HEK293T (cell line): ENCODE results near the gene PEX7.
"Not testable (repeated sequence)": the region's sequence is repeated elsewhere in the genome, so short reads cannot be mapped to it uniquely, and the experiment has no call there.

Experiments used
- ARNT ChIP-seq: fragments of 450-650 bp; IDR thresholded peaks from 2 replicates; pipeline ENCODE4 v1.6.1; 2017; ENCODE audit warnings: mild to moderate bottlenecking
- BHLHE40 ChIP-seq: fragments of 450-650 bp; IDR thresholded peaks from 2 replicates; pipeline ENCODE4 v1.6.1; 2016; ENCODE audit warnings: mild to moderate bottlenecking, moderate library complexity, borderline replicate concordance
- ELF4 ChIP-seq: fragments of 450-650 bp; IDR thresholded peaks from 2 replicates; pipeline ENCODE4 v1.6.1; 2017; ENCODE audit warnings: antibody characterized with exemption
- FOXA1 ChIP-seq: fragments of 450-650 bp; IDR thresholded peaks from 2 replicates; pipeline ENCODE4 v1.6.1; 2016; ENCODE audit warnings: mild to moderate bottlenecking
- FOXM1 ChIP-seq: fragments of 450-650 bp; IDR thresholded peaks from 2 replicates; pipeline ENCODE4 v1.6.1; 2017; ENCODE audit warnings: mild to moderate bottlenecking, borderline replicate concordance
- HDGF ChIP-seq: fragments of 450-650 bp; IDR thresholded peaks from 2 replicates; pipeline ENCODE4 v1.6.1; 2017; ENCODE audit warnings: antibody characterized with exemption, borderline replicate concordance
- LEF1 ChIP-seq: fragments of 450-650 bp; IDR thresholded peaks from 2 replicates; pipeline ENCODE4 v1.6.1; 2017; ENCODE audit warnings: mild to moderate bottlenecking, borderline replicate concordance
- NFRKB ChIP-seq: fragments of 450-650 bp; IDR thresholded peaks from 2 replicates; pipeline ENCODE4 v1.6.1; 2016; ENCODE audit warnings: mild to moderate bottlenecking, moderate library complexity
- SP1 ChIP-seq: fragments of 450-650 bp; IDR thresholded peaks from 2 replicates; pipeline ENCODE4 v1.6.1; 2017
- SUZ12 ChIP-seq: fragments of 450-650 bp; IDR thresholded peaks from 2 replicates; pipeline ENCODE4 v1.6.1; 2016; ENCODE audit warnings: mild to moderate bottlenecking

DNA sequence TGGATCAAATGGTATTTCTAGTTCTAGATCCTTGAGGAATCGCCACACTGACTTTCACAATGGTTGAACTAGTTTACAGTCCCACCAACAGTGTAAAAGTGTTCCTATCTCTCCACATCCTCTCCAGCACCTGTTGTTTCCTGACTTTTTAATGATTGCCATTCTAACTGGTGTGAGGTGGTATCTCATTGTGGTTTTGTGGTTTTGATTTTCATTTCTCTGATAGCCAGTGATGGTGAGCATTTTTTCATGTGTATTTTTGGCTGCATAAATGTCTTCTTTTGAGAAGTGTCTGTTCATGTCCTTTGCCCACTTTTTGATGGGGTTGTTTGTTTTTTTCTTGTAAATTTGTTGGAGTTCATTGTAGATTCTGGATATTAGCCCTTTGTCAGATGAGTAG is 6.8 kb upstream of the PEX7 start:
- TF ChIP-seq HDGF, ARNT, NFRKB, LEF1, BHLHE40, SP1, FOXA1, ELF4, FOXM1, SUZ12: not testable (repeated sequence)
